ENCODE measurements around the gene TRAPPC12.

The TRAPPC12 gene

DNA sequence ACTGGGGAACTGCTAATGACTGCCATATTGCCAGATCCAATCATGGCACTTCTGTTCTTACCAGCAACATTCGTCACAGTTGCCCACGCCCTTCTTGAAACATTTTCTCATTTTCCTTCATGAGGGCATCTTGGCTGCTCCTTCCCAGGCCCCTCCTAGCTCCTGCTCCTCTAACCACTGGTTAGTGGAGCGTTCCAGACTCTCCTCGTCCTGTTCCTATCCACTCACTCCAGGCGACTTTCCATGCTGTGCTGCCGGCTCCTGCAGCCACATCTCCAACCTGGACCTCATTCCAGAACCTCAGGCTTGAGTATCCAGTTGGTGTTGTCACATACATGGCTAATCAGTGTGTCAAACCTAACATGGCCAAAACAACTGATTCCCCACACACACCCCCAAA, 141.1 kb downstream of the TRAPPC12 start:
- no peak overlapping the region for H3K23ac ChIP-seq (ENCODE audit: low read length in 2 of 2)
- H3K18ac ChIP-seq (ENCODE audit: low read depth in 1 of 2, low read length in 2 of 2): no peak overlapping the region
- H3K79me1 ChIP-seq (replicated peaks; ENCODE audit: low read length, poor library complexity, severe bottlenecking): peaks cover 4% of the 10 kb centered on the region
- no peak for DNase-seq
- no peak overlapping the region for H3K9ac ChIP-seq (ENCODE audit: low read length)
- no peak overlapping the region for H3K4me2 ChIP-seq (ENCODE audit: low read length, poor library complexity, severe bottlenecking)
- WGBS: 95% methylated on average over 6 of the region's 6 CpGs
- H3K27ac ChIP-seq (ENCODE audit: low read length, poor library complexity, severe bottlenecking): no peak overlapping the region
- H2BK12ac ChIP-seq (ENCODE audit: low read length in 2 of 2): no peak overlapping the region
- H2BK15ac ChIP-seq (ENCODE audit: low read depth, poor library complexity, severe bottlenecking): no peak overlapping the region
- no peak overlapping the region for H2BK120ac ChIP-seq (ENCODE audit: low read depth, low read length)
- no peak overlapping the region for H4K8ac ChIP-seq (ENCODE audit: low read length)
- no peak overlapping the region for H2BK5ac ChIP-seq (ENCODE audit: low read depth, low read length, poor library complexity, severe bottlenecking)
- H3K4me1 ChIP-seq (ENCODE audit: control insufficient read depth, insufficient read depth, low read depth, low read length): peaks cover 7% of the 10 kb centered on the region
- H2AK5ac ChIP-seq (ENCODE audit: low read length, severe bottlenecking): no peak overlapping the region
- H3K4ac ChIP-seq (ENCODE audit: low read depth in 1 of 2, low read length in 2 of 2): no peak overlapping the region
- H3K27me3 ChIP-seq (ENCODE audit: control insufficient read depth in 1 of 2, insufficient read depth in 1 of 2, low read length in 2 of 2): no peaks in the 10 kb centered on the region
- H4K91ac ChIP-seq (ENCODE audit: low read length): no peak overlapping the region
- H3K4me3 ChIP-seq (ENCODE audit: insufficient read depth in 1 of 2, low read depth in 1 of 2, low read length in 2 of 2): peak overlapping the region in 1 of 2 experiments; percentile 88
- peaks cover 0 to 12% of the 10 kb centered on the region in 2 experiments for H3K36me3 ChIP-seq (ENCODE audit: control insufficient read depth in 1 of 2, insufficient read depth in 2 of 2, low read depth in 1 of 2, low read length in 2 of 2)
- no peak overlapping the region for H3K14ac ChIP-seq (ENCODE audit: low read length in 2 of 2)
- H2AFZ ChIP-seq (ENCODE audit: low read depth, low read length): no peak overlapping the region
- no peaks in the 10 kb centered on the region for H3K9me3 ChIP-seq (ENCODE audit: control insufficient read depth, low read length)

DNA sequence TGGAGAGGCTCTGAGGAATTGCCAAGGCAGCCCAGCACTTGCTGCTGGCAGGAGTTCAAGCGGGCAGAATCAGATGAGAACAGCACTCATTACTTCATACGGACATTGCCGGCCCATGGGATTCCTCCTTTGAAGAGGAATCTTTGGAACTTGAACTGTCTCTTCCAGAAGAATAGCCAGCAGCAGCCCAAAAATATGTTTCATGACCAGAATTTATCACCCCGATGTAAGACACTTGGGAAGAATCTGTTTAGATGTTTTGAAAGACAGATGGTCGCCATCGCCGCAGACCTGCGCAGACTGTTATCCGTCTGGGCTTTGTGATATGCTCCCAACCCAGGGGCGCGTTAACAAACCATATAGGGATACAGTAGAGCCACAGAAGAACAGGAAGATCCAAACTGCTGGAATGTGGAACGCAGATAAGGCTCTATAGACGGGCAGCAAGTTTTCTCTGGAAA, 143.5 kb downstream of the TRAPPC12 start:
- Histone ChIP-seq H3K36me3 (ENCODE audit: control insufficient read depth in 1 of 2, insufficient read depth in 2 of 2, low read depth in 1 of 2, low read length in 2 of 2) (peaks cover 0 to 2% of the 10 kb centered on the region in 2 experiments), H4K8ac (ENCODE audit: low read length) (no peak overlapping the region), H2BK5ac (ENCODE audit: low read depth, low read length, poor library complexity, severe bottlenecking) (no peak overlapping the region), H3K4me1 (ENCODE audit: control insufficient read depth, insufficient read depth, low read depth, low read length) (peaks cover 7% of the 10 kb centered on the region), H2AK5ac (ENCODE audit: low read length, severe bottlenecking) (no peak overlapping the region), H2AFZ (ENCODE audit: low read depth, low read length) (no peak overlapping the region), H2BK12ac (ENCODE audit: low read length in 2 of 2) (peak overlapping the region; percentile 2 to 55), H3K14ac (ENCODE audit: low read length in 2 of 2) (no peak overlapping the region), H3K27ac (ENCODE audit: low read length, poor library complexity, severe bottlenecking) (no peak overlapping the region), H3K4ac (ENCODE audit: low read depth in 1 of 2, low read length in 2 of 2) (peak overlapping the region in 1 of 2 experiments; percentile 7), H3K23ac (ENCODE audit: low read length in 2 of 2) (no peak overlapping the region), H3K27me3 (ENCODE audit: control insufficient read depth in 1 of 2, insufficient read depth in 1 of 2, low read length in 2 of 2) (no peaks in the 10 kb centered on the region), H3K79me1 (replicated peaks; ENCODE audit: low read length, poor library complexity, severe bottlenecking) (peaks cover 4% of the 10 kb centered on the region), H3K9me3 (ENCODE audit: control insufficient read depth, low read length) (no peaks in the 10 kb centered on the region), H3K4me2 (ENCODE audit: low read length, poor library complexity, severe bottlenecking) (no peak overlapping the region), H3K18ac (ENCODE audit: low read depth in 1 of 2, low read length in 2 of 2) (no peak overlapping the region), H3K9ac (ENCODE audit: low read length) (peak overlapping the region; percentile 53), H4K91ac (ENCODE audit: low read length) (no peak overlapping the region), H2BK15ac (ENCODE audit: low read depth, poor library complexity, severe bottlenecking) (peak overlapping the region; percentile 33), H3K4me3 (ENCODE audit: insufficient read depth in 1 of 2, low read depth in 1 of 2, low read length in 2 of 2) (peak overlapping the region in 1 of 2 experiments; percentile 49), H2BK120ac (ENCODE audit: low read depth, low read length) (no peak overlapping the region)
- WGBS: 58% methylated on average over 12 of the region's 13 CpGs
- peak; percentile 43 for DNase-seq

DNA sequence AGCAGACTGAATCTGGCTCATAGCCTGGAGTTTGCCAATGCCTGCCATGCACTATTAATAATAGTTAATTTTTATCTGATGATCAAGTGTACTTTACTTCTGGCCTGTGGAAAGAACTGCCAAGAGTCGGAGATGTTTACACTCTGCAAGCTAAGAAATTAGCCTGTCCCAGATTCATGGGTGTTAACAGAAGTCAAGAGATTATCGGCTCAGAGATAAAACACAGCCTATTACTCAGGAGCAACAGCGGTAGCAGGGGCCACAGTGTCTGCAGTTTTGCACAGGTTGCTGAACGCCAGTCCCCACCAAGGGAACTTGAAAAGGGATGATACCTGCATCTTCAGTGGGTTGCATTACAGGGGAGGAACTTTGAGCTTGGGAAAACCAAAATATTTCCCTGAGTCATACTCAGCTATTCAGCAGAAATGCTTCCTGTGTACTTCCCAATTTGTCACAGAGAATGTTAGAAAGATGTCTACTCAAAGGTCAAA, 144.1 kb downstream of the TRAPPC12 start:
- H2BK15ac ChIP-seq (ENCODE audit: low read depth, poor library complexity, severe bottlenecking): no peak overlapping the region
- no peak overlapping the region for H2BK120ac ChIP-seq (ENCODE audit: low read depth, low read length)
- 44% methylated on average over 4 of the region's 4 CpGs for WGBS
- H3K23ac ChIP-seq (ENCODE audit: low read length in 2 of 2): no peak overlapping the region
- H3K9me3 ChIP-seq (ENCODE audit: control insufficient read depth, low read length): no peaks in the 10 kb centered on the region
- peak overlapping the region in 1 of 2 experiments; percentile 49 for H3K4me3 ChIP-seq (ENCODE audit: insufficient read depth in 1 of 2, low read depth in 1 of 2, low read length in 2 of 2)
- peak; percentile 37 for DNase-seq
- no peak overlapping the region for H4K91ac ChIP-seq (ENCODE audit: low read length)
- H2BK12ac ChIP-seq (ENCODE audit: low read length in 2 of 2): no peak overlapping the region
- H3K14ac ChIP-seq (ENCODE audit: low read length in 2 of 2): no peak overlapping the region
- H3K27me3 ChIP-seq (ENCODE audit: control insufficient read depth in 1 of 2, insufficient read depth in 1 of 2, low read length in 2 of 2): no peaks in the 10 kb centered on the region
- H3K18ac ChIP-seq (ENCODE audit: low read depth in 1 of 2, low read length in 2 of 2): no peak overlapping the region
- no peak overlapping the region for H2AFZ ChIP-seq (ENCODE audit: low read depth, low read length)
- peaks cover 4% of the 10 kb centered on the region for H3K79me1 ChIP-seq (replicated peaks; ENCODE audit: low read length, poor library complexity, severe bottlenecking)
- H2BK5ac ChIP-seq (ENCODE audit: low read depth, low read length, poor library complexity, severe bottlenecking): no peak overlapping the region
- H3K36me3 ChIP-seq (ENCODE audit: control insufficient read depth in 1 of 2, insufficient read depth in 2 of 2, low read depth in 1 of 2, low read length in 2 of 2): peaks cover 0 to 8% of the 10 kb centered on the region in 2 experiments
- no peak overlapping the region for H3K4me2 ChIP-seq (ENCODE audit: low read length, poor library complexity, severe bottlenecking)
- no peak overlapping the region for H2AK5ac ChIP-seq (ENCODE audit: low read length, severe bottlenecking)
- H3K4ac ChIP-seq (ENCODE audit: low read depth in 1 of 2, low read length in 2 of 2): no peak overlapping the region
- H3K27ac ChIP-seq (ENCODE audit: low read length, poor library complexity, severe bottlenecking): no peak overlapping the region
- H3K9ac ChIP-seq (ENCODE audit: low read length): peak overlapping the region; percentile 53
- H3K4me1 ChIP-seq (ENCODE audit: control insufficient read depth, insufficient read depth, low read depth, low read length): peaks cover 9% of the 10 kb centered on the region
- no peak overlapping the region for H4K8ac ChIP-seq (ENCODE audit: low read length)

DNA sequence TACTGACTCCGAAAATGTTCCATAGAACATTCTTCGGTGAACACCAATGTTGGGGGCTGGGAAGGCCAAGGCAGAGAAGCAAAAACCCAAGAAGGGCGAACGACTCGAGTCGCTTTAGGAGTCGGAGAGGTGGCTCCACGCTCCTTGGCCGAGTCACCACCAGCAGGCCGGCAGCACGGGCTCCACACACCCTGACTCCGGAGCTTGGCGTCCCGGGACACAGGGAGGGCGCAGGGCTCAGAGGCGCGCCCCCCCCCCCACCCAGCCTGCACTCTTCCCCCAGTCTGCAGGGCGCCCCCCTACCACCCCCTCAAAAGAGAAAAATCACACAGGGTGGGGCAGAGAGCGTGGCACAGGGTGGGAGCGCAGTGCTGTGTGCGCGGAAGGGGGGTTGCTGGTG, 147.4 kb downstream of the TRAPPC12 start:
- no peaks in the 10 kb centered on the region for H3K27me3 ChIP-seq (ENCODE audit: control insufficient read depth in 1 of 2, insufficient read depth in 1 of 2, low read length in 2 of 2)
- peak overlapping the region in 1 of 2 experiments; percentile 48 for H3K18ac ChIP-seq (ENCODE audit: low read depth in 1 of 2, low read length in 2 of 2)
- H3K4me2 ChIP-seq (ENCODE audit: low read length, poor library complexity, severe bottlenecking): no peak overlapping the region
- no peak overlapping the region for H4K91ac ChIP-seq (ENCODE audit: low read length)
- no peak overlapping the region for H3K4me3 ChIP-seq (ENCODE audit: insufficient read depth in 1 of 2, low read depth in 1 of 2, low read length in 2 of 2)
- H3K23ac ChIP-seq (ENCODE audit: low read length in 2 of 2): no peak overlapping the region
- peak overlapping the region in 1 of 2 experiments; percentile 54 for H2BK12ac ChIP-seq (ENCODE audit: low read length in 2 of 2)
- no peak overlapping the region for H2BK5ac ChIP-seq (ENCODE audit: low read depth, low read length, poor library complexity, severe bottlenecking)
- H3K36me3 ChIP-seq (ENCODE audit: control insufficient read depth in 1 of 2, insufficient read depth in 2 of 2, low read depth in 1 of 2, low read length in 2 of 2): peaks cover 1 to 16% of the 10 kb centered on the region in 2 experiments
- no peaks in the 10 kb centered on the region for H3K9me3 ChIP-seq (ENCODE audit: control insufficient read depth, low read length)
- H3K4me1 ChIP-seq (ENCODE audit: control insufficient read depth, insufficient read depth, low read depth, low read length): peaks cover 5% of the 10 kb centered on the region
- H3K27ac ChIP-seq (ENCODE audit: low read length, poor library complexity, severe bottlenecking): no peak overlapping the region
- DNase-seq: no peak
- 97% methylated on average over 16 of the region's 22 CpGs for WGBS
- no peak overlapping the region for H2AFZ ChIP-seq (ENCODE audit: low read depth, low read length)
- H3K4ac ChIP-seq (ENCODE audit: low read depth in 1 of 2, low read length in 2 of 2): no peak overlapping the region
- no peak overlapping the region for H3K9ac ChIP-seq (ENCODE audit: low read length)
- no peaks in the 10 kb centered on the region for H3K79me1 ChIP-seq (replicated peaks; ENCODE audit: low read length, poor library complexity, severe bottlenecking)
- H2BK15ac ChIP-seq (ENCODE audit: low read depth, poor library complexity, severe bottlenecking): no peak overlapping the region
- no peak overlapping the region for H2BK120ac ChIP-seq (ENCODE audit: low read depth, low read length)
- H4K8ac ChIP-seq (ENCODE audit: low read length): no peak overlapping the region
- H3K14ac ChIP-seq (ENCODE audit: low read length in 2 of 2): no peak overlapping the region
- H2AK5ac ChIP-seq (ENCODE audit: low read length, severe bottlenecking): no peak overlapping the region

Data from mesenchymal stem cell (in vitro differentiated cells and primary cell).